Measurements from ENCODE around the gene TTLL9. TPM values are rescaled to one million over a fixed set of nuclear protein-coding genes. Genes with fewer than 3 reads are reported as not detected.

Gene TTLL9
- polyA plus RNA-seq, 4 donors, result 3.1 to 5.6 (median 3.2) TPM

DNA sequence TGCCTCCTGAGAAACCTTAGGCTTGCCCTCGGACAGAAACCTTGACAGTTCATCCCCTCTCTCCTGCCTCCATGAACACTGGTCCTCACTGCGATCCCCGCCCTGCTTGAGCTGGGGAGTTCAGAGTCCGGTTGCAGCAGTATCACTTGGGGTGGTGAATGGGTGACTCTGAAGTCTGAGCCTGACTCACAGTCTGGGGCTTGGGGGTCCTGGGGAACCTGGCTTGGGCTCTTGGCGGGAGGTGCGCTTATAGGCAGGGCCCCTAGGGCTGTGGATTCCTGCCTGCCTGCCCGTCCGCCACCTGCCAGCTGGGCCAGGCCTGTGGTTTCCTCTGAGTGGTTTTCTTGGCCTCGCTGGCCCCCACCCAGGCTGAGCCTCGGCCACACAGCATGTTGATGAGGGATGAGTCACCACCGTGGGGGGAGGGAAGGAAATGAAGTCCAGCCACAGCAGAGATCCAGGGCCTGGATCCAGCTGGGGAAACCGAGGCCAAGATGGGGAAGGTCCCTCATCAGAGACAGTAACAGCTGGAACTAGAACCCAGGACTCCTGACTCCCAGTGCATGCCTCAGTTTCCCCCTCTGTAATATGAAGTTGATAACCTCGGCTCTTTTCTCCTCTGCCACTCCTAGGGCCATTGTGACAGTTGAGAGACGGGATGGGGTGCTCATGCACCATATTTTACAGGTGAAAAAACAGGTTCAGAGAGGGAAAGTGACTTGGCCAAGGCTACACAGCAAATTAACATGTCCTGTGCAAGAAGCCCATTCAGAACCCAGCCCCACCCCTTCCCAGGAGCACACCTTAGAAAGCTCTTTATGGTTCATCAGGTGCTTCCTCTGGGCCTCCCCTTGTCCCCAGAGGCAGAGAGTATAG lies 34.2 kb upstream of the TTLL9 start:
- no peak for DNase-seq (ENCODE audit: low read depth in 4 of 4, low spot score in 3 of 4)

- DNase-seq (ENCODE audit: low read depth in 4 of 4, low spot score in 3 of 4), result no peak
Measured at GRCh38 chr20:31836853-31837608, 33.4 kb upstream of the TTLL9 start.

GRCh38 chr20:31837896-31838397 lies 32.5 kb upstream of the TTLL9 start:
- DNase-seq (ENCODE audit: low read depth in 4 of 4, low spot score in 3 of 4), result no peak

DNA sequence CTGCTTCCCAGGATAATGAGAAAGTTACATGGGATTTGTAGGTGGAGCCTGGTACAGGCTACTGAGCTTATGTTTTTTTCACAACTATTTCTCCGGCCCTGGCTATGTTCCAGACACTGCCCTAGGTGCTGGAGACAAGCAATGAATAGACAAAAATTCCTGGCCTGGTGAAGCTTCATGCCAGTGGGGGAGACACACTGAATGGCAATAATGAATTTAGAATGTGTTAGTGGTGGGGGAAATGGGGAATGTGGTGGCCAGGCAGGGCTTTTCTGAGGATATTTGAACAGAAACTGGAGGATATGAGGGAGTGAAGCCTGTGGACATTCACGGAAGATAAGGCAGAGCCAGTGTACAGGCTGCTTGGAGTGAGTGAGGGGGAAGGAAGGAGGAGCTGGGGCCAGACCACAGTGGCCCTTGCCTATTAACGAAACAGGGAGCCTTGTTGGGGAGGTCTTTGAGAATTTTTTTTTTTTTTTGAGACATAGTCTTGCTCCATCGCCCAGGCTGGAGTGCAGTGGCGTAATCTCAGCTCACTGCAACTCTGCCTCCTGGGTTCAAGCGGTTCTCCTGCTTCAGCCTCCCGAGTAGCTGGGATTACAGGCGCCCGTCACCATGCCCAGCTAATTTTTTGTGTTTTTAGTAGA lies 31.7 kb upstream of the TTLL9 start:
- no peak for DNase-seq (ENCODE audit: low read depth in 4 of 4, low spot score in 3 of 4)

GRCh38 chr20:31839782-31840487 lies 30.5 kb upstream of the TTLL9 start:
- DNase-seq (ENCODE audit: low read depth in 4 of 4, low spot score in 3 of 4), result no peak

GRCh38 chr20:31840906-31841816 lies 29.3 kb upstream of the TTLL9 start:
- no peak for DNase-seq (ENCODE audit: low read depth in 4 of 4, low spot score in 3 of 4)

GRCh38 chr20:31841928-31842327 lies 28.5 kb upstream of the TTLL9 start:
- DNase-seq (ENCODE audit: low read depth in 4 of 4, low spot score in 3 of 4), result no peak

DNA sequence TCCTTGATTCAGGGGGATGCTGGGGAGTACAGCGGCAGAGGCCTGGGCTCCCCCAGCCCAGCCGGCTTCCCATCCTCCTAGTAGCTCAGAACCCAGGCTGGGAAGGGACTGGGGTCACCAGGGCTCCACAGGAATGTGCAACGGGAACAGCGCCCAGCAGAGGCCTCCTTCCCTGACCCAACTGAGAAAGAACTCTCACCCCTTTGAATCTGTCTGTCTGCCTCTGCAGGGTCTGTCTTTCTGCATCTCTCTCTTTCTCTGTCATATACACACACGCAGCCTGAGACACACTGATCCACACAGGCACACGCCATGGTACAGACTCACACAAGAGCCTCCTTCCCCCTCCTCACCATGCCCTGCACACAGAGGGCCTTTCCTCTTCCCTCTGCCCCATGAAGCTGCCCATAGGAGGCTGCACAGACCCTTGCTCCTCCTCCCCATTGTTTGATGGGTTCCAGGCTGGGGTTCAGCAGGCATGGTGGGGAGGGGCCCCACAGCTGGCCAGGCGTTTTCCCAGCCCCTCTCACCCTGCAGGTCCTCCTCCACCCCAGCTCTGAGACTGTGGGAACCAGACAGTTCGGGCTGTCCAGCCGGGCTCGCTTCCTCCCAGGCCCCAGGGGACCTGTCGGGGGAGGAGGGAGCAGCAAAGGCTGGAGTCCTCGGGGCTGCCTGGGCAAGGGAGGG lies 27.8 kb upstream of the TTLL9 start:
- peak; percentile 62 to 73 (median 64) for DNase-seq (ENCODE audit: low read depth in 4 of 4, low spot score in 3 of 4)

- DNase-seq (ENCODE audit: low read depth in 4 of 4, low spot score in 3 of 4), result no peak
Measured at GRCh38 chr20:31843288-31843687, 27.1 kb upstream of the TTLL9 start.

DNA sequence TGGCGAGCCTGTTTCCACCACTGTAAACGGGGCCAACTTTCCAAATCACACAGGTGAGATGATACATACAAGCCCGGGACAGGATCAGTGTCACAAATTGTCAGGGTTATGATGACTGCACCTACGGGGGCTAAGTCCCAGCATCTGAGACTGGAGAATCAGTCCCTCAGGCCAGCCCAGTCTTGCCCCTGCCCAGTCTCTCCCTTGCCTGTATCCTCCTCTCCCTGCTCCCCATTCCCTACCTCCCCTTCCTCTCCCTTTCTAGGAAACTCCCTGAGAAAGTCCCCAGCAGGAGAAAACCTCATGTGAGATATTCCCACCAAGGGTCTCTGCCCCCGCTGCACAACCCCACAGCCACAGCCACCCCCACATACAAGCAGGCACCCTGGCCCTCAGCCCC lies 26.6 kb upstream of the TTLL9 start:
- DNase-seq (ENCODE audit: low read depth in 4 of 4, low spot score in 3 of 4), result no peak

- DNase-seq (ENCODE audit: low read depth in 4 of 4, low spot score in 3 of 4), result no peak
Measured at GRCh38 chr20:31844737-31845299, 25.6 kb upstream of the TTLL9 start.

DNA sequence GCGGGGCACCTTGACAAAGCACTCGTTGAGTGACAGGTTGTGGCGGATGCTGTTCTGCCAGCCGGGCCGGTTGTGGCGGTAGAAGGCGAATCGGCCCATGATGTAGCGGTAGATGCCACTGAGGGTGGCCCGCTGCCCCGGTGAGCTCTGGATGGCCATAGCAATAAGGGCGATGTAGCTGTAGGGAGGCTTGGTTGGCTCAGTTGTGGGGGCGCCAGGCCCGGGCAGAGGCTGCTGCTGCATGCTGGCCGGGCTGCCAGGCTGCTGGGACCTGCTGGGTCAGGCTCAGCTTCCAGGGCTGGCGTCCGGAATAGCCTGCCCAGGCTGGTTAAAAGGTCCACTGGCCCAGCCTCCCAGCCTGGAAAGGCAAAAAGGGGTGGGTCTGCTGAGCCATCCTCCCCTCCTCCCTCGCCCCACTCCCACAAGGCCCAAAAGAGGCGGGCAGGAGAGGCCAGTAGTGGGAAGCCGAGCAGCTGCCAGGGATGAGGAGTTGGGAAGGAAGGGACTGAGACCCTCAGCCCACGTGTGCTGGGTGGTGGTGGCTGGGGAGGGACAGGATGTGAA lies 25.1 kb upstream of the TTLL9 start, which contains the start of gene FOXS1:
Gene FOXS1, minus strand, starts transcription at position 305 of the 564 bp plus-strand sequence. Its CDS starts 62 bp downstream, at position 243.
- DNase-seq (ENCODE audit: low read depth in 4 of 4, low spot score in 3 of 4), result peak in 1 of 4 donors; percentile 77

DNA sequence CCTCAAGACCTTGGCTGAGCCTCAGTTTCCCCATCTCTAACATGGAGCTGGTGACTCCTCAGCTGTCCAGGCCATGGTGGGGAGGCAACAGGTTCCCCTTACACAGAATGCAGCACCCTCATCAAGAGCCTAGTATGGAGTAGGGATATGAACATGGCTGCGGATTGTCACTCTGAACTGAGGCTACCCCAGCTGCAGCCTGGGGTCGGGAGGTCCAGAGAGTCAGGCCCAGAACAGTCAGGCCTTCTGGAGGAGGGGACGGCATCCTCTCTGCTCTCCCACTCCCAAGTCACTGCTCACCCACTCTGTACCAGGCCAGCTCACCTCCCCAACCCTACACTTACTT lies 23.7 kb upstream of the TTLL9 start:
- DNase-seq (ENCODE audit: low read depth in 4 of 4, low spot score in 3 of 4), result no peak

DNA sequence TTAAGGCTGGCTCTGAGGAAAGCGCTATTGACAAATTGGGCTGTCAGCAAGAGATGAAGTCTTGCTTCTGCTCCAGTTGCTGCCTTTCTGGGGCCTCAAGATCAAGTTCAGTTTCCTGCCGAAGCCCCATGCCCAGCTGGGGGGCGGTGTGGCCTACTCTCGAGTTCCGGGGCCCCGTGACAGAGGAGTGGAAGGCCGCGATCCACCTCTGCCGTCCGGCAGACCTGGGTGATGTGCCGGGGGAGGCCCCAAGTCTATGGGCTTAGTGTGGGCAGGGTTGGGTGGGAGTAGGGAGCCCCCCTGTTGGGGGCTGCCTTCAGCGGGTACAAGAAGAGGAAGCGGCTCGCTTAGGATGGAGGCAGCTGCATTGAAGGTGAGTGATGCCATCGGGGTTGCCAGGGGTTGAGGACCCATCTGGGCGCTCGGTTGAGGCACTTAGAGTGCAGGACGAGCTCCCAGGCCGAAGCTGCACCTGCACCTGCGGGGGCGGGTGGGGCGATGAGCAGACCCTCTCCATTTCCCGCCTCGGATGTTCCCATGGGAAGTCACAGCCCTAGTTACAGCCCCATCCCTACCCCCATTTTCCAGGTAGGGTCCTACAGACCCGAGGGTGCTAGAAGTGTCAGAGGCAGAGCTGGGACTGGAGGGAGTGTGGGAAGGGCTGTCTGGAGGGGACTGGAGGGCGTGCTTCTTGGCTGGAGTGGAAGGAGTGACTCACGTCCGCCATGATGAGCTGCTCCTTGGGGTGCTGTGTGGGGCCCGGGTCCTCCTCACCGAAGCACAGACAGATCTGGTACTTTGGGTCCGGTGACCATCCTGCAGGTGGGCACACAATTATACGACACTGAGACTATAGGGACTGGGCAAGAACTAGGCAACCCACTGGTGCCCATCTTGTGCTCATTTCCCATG lies 22.1 kb upstream of the TTLL9 start:
- DNase-seq (ENCODE audit: low read depth in 4 of 4, low spot score in 3 of 4), result no peak

GRCh38 chr20:31849306-31849930 lies 21.0 kb upstream of the TTLL9 start:
- DNase-seq (ENCODE audit: low read depth in 4 of 4, low spot score in 3 of 4), result no peak

DNA sequence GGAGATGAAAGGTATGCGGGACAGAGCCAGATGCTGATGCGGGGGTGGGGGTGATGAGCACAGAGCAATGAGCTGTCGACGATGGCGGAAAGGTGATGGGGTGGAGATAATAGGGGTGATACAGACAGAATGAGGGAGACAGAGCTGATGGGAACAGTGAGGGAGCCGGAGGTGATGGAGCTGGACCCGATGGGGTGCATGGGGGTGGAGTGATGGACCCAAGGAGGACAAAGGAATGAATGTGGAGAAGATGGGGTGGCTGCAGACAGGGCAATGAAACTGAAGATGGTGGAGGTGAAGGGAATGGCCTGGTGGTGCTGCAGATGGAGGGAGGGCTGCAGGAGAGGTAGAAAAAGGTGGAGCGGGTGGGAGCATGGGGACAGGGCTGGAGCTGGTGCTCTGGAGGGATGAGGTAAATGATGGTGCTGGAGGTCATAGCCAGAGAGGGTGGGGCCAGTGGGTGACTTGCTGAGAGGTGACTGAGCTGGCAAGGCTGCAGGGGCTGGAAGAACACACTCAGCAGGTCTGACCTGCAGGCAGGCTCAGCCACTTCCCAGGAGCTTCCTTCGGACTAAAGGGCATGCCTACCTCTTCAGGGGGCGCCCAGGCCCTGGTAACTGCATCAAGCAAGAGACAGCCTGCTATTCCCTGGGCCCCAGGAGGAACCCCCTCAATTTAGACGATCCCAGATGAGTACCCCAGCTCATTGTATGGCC lies 19.0 kb upstream of the TTLL9 start:
- DNase-seq (ENCODE audit: low read depth in 4 of 4, low spot score in 3 of 4), result no peak
